Endothelial cell of umbilical vein (primary cell): ENCODE data around the gene WDR4.

Source experiments
- CTCF ChIP-seq, 2 donors: IDR thresholded peaks; 1 replicate in 1 of 2; 2 replicates in 1 of 2; pipeline ENCODE4 v1.5.1; 2011; ENCODE audit warnings: low read length in 2 of 2, mild to moderate bottlenecking in 2 of 2, moderate library complexity in 2 of 2, control low read depth in 1 of 2, inconsistent platforms in 1 of 2, low read depth in 1 of 2; ENCODE audit not compliant: insufficient read depth in 1 of 2; ENCODE audit errors: extremely low read depth in 1 of 2
- EZH2 ChIP-seq: IDR thresholded peaks from 2 replicates; pipeline ENCODE4 v1.6.1; 2012; ENCODE audit warnings: borderline replicate concordance, low read depth, mild to moderate bottlenecking, moderate library complexity, low read length, inconsistent platforms; ENCODE audit not compliant: severe bottlenecking
- GATA2 ChIP-seq: IDR thresholded peaks from 2 replicates; pipeline ENCODE4 v1.7.0; 2011; ENCODE audit warnings: low read depth, mild to moderate bottlenecking, moderate library complexity, mixed read lengths, low read length; ENCODE audit not compliant: insufficient read length, insufficient read depth
- JUN ChIP-seq: IDR thresholded peaks from 2 replicates; pipeline ENCODE4 v1.6.1; 2011; ENCODE audit warnings: borderline replicate concordance, low read depth; ENCODE audit not compliant: insufficient read length, insufficient read depth
- POLR2A ChIP-seq: IDR thresholded peaks from 2 replicates; pipeline ENCODE4 v1.6.1; 2012; ENCODE audit warnings: low read depth, mild to moderate bottlenecking, control low read depth, low read length
- POLR2AphosphoS5 ChIP-seq: IDR thresholded peaks from 2 replicates; pipeline ENCODE4 v1.6.1; 2012; ENCODE audit warnings: low read depth, mild to moderate bottlenecking, control low read depth, low read length, moderate library complexity; ENCODE audit not compliant: insufficient read depth

- TF ChIP-seq CTCF (IDR thresholded peaks at IDR 0.05; ENCODE audit: extremely low read depth in 1 of 2, insufficient read depth in 1 of 2, low read depth in 1 of 2, low read length in 2 of 2) (no peak), EZH2 (no peak), POLR2AphosphoS5 (peak; percentile 81), JUN (peak; percentile 45), POLR2A (peak; percentile 96), GATA2 (no peak)
These were observed at the start of gene WDR4 for GRCh38 chr21:42878993-42879787.
